GM12878 (cell line): Measurements from ENCODE around the gene DSTN. TPM values are rescaled to one million over a fixed set of nuclear protein-coding genes. Genes with fewer than 3 reads are reported as not detected.

Source experiments
- ATAC-seq: fragments of 200-7000 bp; cut with Tn5 transposase; 3 replicates; pipeline ENCODE4 v1.9.1; 2020; ENCODE audit warnings: mild to moderate bottlenecking, moderate library complexity
- BruUV-seq: library from RNA; stranded (reverse); fragments of 400-500 nt; replicated peaks from 2 replicates; lab custom pipeline; 2021; lab: Mats Ljungman, UMichigan
- CTCF ChIA-PET: fragments of 300-600 bp; sonication (Branson Sonifier 250); formaldehyde crosslinking; extraction: SDS; loops from one replicate; lab custom pipeline; 2021; ENCODE audit warnings: inconsistent platforms; lab: Yijun Ruan, JAX
- POLR2A ChIA-PET: fragments of 350-600 bp; formaldehyde crosslinking; extraction: SDS; loops from one replicate; lab custom pipeline; 2021; ENCODE audit warnings: inconsistent platforms; lab: Charles Lee
- RAD21 ChIA-PET: fragments of 300-600 bp; sonication (Branson Sonifier 250); formaldehyde crosslinking; loops from one replicate; lab custom pipeline; 2023; ENCODE audit warnings: antibody characterized with exemption; ENCODE audit not compliant: unreplicated experiment; lab: Charles Lee
- SMC1A ChIA-PET: fragments of 300-600 bp; sonication (Branson Sonifier 250); formaldehyde crosslinking; loops from one replicate; lab custom pipeline; 2023; ENCODE audit not compliant: unreplicated experiment, uncharacterized antibody; lab: Charles Lee
- DNase-seq: peaks from one replicate; pipeline ENCODE4 v3.0.0-alpha.2; 2011; ENCODE audit warnings: low read depth, low spot score
- FAIRE-seq: peaks from 3 replicates; lab custom pipeline; 2011; peaks lifted over from hg19 to GRCh38; lab: Jason Lieb, UNC
- H2AFZ ChIP-seq: 2 replicates; pipeline ENCODE4 v1.6.0; 2011; ENCODE audit warnings: low read depth, low read length, control low read depth; ENCODE audit not compliant: control insufficient read depth
- H3K27ac ChIP-seq: 2 replicates; pipeline ENCODE4 v1.5.1; 2011; ENCODE audit warnings: control low read depth; ENCODE audit not compliant: control insufficient read depth, insufficient read depth
- H3K27me3 ChIP-seq, 2 experiments: replicated peaks in 1 of 2; 2 replicates each; pipeline versions ENCODE4 v1.6.0 to v1.6.1; 2011; ENCODE audit warnings: low read length in 1 of 2; ENCODE audit not compliant: control insufficient read depth in 2 of 2, insufficient read depth in 2 of 2
- H3K36me3 ChIP-seq, 2 experiments: 2 replicates each; pipeline ENCODE4 v1.5.1; 2011; ENCODE audit warnings: low read length in 1 of 2; ENCODE audit not compliant: control insufficient read depth in 2 of 2, insufficient read depth in 2 of 2
- H3K4me1 ChIP-seq: 2 replicates; pipeline ENCODE4 v1.6.1; 2011; ENCODE audit warnings: mild to moderate bottlenecking, low read length, moderate library complexity, mixed read lengths; ENCODE audit not compliant: control insufficient read depth, insufficient read depth
- H3K4me2 ChIP-seq: 2 replicates; pipeline ENCODE4 v1.6.0; 2011; ENCODE audit warnings: control low read depth; ENCODE audit not compliant: control insufficient read depth, insufficient read depth
- H3K4me3 ChIP-seq: fragments of 200-600 bp; sonication (generic); 2 replicates; pipeline ENCODE4 v1.5.1; 2016
- H3K79me2 ChIP-seq: 2 replicates; pipeline ENCODE4 v1.6.0; 2011; ENCODE audit warnings: low read length; ENCODE audit not compliant: control insufficient read depth, insufficient read depth
- H3K9ac ChIP-seq: 2 replicates; pipeline ENCODE4 v1.8.0; 2011; ENCODE audit warnings: low read length, control low read depth, mixed read lengths; ENCODE audit not compliant: control insufficient read depth, insufficient read depth
- H3K9me3 ChIP-seq: replicated peaks from 3 replicates; pipeline ENCODE4 v1.5.1; 2011; ENCODE audit warnings: mild to moderate bottlenecking, low read length; ENCODE audit not compliant: control insufficient read depth, insufficient read depth
- H4K20me1 ChIP-seq: 2 replicates; pipeline ENCODE4 v1.6.0; 2011; ENCODE audit not compliant: control insufficient read depth, insufficient read depth
- BCL11A ChIP-seq: IDR thresholded peaks from 2 replicates; pipeline ENCODE4 v1.6.1; 2011; ENCODE audit warnings: low read depth, low read length
- POLR2A ChIP-seq: IDR thresholded peaks from 2 replicates; pipeline ENCODE4 v1.6.1; 2011; ENCODE audit warnings: low read depth, mild to moderate bottlenecking, low read length
- POU2F2 ChIP-seq: IDR thresholded peaks from 3 replicates; pipeline ENCODE4 v1.6.1; 2011; ENCODE audit warnings: low read depth, mild to moderate bottlenecking, low read length, borderline replicate concordance
- SMAD5 ChIP-seq: IDR thresholded peaks from 2 replicates; pipeline ENCODE4 v1.6.1; 2016; ENCODE audit warnings: antibody characterized with exemption, low read depth
- SREBF2 ChIP-seq: IDR thresholded peaks from 2 replicates; pipeline ENCODE4 v1.6.1; 2012; ENCODE audit warnings: mild to moderate bottlenecking, low read length
- WGBS: methylation state at CpG from one replicate; pipeline ENCODE4 v1.1.6; 2016; ENCODE audit warnings: low lambda C conversion rate; ENCODE audit not compliant: insufficient replicate concordance, insufficient coverage; ENCODE audit errors: missing lambda C conversion rate; 5-methylcytosine and 5-hydroxymethylcytosine counted together
- in situ Hi-C: fragments of 300-500 bp; cut with MboI; formaldehyde crosslinking; loops from 9 replicates; pipeline ENCODE4 v1.14.3; 2018; ENCODE audit warnings: mixed read lengths
- intact Hi-C: fragments of 100-400 bp; cut with micrococcal nuclease; formaldehyde crosslinking; loops from one replicate; pipeline ENCODE4 v1.14.2; 2022; ENCODE audit not compliant: unreplicated experiment
- polyA plus RNA-seq, 11 experiments: library from polyadenylated mRNA; depleted of rRNA in 4 of 11; unstranded in 6 of 11; stranded (reverse) in 5 of 11; fragments of >200 nt; fragmentation: Nextera tagmentation in 4 of 11; fragmentation: Illumina TruSeq in 1 of 11; extraction: Ambion mirVana in 4 of 11; extraction: Trizol in 1 of 11; gene quantifications; 1 replicate in 1 of 11; 2 replicates in 10 of 11; pipeline versions ENCODE4 v1.2.1 to v1.2.3, GENCODE V29; 2011 to 2016; ENCODE audit warnings: inconsistent platforms in 2 of 11, missing spikeins in 2 of 11, low read depth in 1 of 11
- total RNA-seq, 4 experiments: library from RNA; depleted of rRNA in 3 of 4; stranded (reverse); fragments of >200 nt in 3 of 4; fragmentation: Illumina TruSeq in 1 of 4; extraction: Trizol in 1 of 4; gene quantifications; 2 replicates each; pipeline versions ENCODE4 v1.2.1 to v1.2.3, GENCODE V29; 2013 to 2021
- TF ChIP-seq, protein P1 (sequence below): fragments of 450-650 bp; IDR thresholded peaks from 2 replicates; pipeline ENCODE4 v1.6.1; 2016; ENCODE audit warnings: mild to moderate bottlenecking
- TF ChIP-seq, protein P2 (sequence below): IDR thresholded peaks from 2 replicates; pipeline ENCODE4 v1.6.1; 2011; ENCODE audit warnings: low read depth, low read length, improper control_type of control experiment, borderline replicate concordance

Gene DSTN
- total and polyA plus RNA-seq, 10 of the 15 experiments (the other 5 are each of a cell fraction or from before 2014, with no cell fraction given) = 26.7 to 137 (median 40.8) TPM

- TF ChIP-seq, protein P1, sequence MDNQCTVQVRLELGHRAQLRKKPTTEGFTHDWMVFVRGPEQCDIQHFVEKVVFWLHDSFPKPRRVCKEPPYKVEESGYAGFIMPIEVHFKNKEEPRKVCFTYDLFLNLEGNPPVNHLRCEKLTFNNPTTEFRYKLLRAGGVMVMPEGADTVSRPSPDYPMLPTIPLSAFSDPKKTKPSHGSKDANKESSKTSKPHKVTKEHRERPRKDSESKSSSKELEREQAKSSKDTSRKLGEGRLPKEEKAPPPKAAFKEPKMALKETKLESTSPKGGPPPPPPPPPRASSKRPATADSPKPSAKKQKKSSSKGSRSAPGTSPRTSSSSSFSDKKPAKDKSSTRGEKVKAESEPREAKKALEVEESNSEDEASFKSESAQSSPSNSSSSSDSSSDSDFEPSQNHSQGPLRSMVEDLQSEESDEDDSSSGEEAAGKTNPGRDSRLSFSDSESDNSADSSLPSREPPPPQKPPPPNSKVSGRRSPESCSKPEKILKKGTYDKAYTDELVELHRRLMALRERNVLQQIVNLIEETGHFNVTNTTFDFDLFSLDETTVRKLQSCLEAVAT = no peak
- no peak for TF ChIP-seq BCL11A
- TF ChIP-seq POLR2A = no peak
These were observed 32.1 kb downstream of the DSTN start (continued) for GRCh38 chr20:17601957-17602356.

DNA sequence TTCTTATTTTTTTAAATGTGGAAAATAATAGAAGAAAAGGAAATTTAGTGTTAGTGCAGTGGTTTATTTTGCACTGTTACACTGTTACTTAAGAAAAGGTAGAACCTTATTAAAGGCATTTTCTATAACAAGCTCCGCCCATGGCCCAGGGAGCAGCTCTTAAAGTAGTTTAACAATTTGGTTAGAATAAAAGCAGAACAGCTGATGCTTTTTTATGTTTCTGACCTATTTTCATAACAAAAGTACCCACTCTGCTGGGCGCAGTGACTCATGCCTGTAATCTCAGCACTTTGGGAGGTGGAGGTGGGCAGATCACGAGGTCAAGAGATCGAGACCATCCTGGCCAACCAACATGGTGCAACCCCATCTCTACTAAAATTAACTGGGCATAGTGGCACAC lies 32.6 kb downstream of the DSTN start:
- in situ Hi-C loops (no loop called here), intact Hi-C loops (no loop called here)
- Histone ChIP-seq H3K79me2 (no peaks in the 10 kb centered on the region), H3K9ac (no peak overlapping the region), H3K27me3 (no peaks in the 10 kb centered on the region), H4K20me1 (no peaks in the 10 kb centered on the region), H2AFZ (no peak overlapping the region), H3K4me3 (no peak overlapping the region), H3K4me1 (no peaks in the 10 kb centered on the region), H3K4me2 (no peak overlapping the region), H3K27ac (no peak overlapping the region), H3K9me3 (no peaks in the 10 kb centered on the region), H3K36me3 (peaks cover 0 to 5% of the 10 kb centered on the region in 2 experiments; a peak in 1 of 4 replicates)
- no peak for TF ChIP-seq POU2F2
- no peak for TF ChIP-seq SMAD5
- TF ChIP-seq, protein P2, sequence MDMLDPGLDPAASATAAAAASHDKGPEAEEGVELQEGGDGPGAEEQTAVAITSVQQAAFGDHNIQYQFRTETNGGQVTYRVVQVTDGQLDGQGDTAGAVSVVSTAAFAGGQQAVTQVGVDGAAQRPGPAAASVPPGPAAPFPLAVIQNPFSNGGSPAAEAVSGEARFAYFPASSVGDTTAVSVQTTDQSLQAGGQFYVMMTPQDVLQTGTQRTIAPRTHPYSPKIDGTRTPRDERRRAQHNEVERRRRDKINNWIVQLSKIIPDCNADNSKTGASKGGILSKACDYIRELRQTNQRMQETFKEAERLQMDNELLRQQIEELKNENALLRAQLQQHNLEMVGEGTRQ = no peak
- no peak for TF ChIP-seq SREBF2
- SMC1A ChIA-PET = interaction anchor here (1.2 to 1.6 kb wide), 3 partner anchors 9 to 296 kb away, joined by 3 to 5 read pairs (median 4); no protein-coding TSS in a partner anchor
- no peak for FAIRE-seq
- DNase-seq = no peak
- ATAC-seq = no peak
- RAD21 ChIA-PET = no interaction called here
- WGBS = 99% methylated on average over 4 of the region's 4 CpGs
- CTCF ChIA-PET = interaction anchor here (0.7 to 2.5 kb wide), 2 partner anchors 12 to 369 kb away, joined by 3 to 8 read pairs; no protein-coding TSS in a partner anchor
- BruUV-seq = no TSS peak
- POLR2A ChIA-PET = interaction anchor here (0.5 to 2.0 kb wide), 2 partner anchors 32 to 354 kb away, joined by 4 to 8 read pairs; partner anchors contain the start of gene DSTN
